ENCODE results near the gene TRIM63.
A peak's percentile ranks its signal among the peaks of the same experiment; 100 is the strongest.

Gene TRIM63

GRCh38 chr1:26016258-26016952 lies 51.0 kb downstream of the TRIM63 start:
- Histone ChIP-seq H3K9ac (ENCODE audit: insufficient read length, low read depth) (no peak overlapping the region), H3K27me3 (ENCODE audit: insufficient read depth, insufficient read length) (peaks cover 13% of the 10 kb centered on the region), H3K4me1 (ENCODE audit: insufficient read depth, insufficient read length) (peaks cover 23% of the 10 kb centered on the region), H3K36me3 (ENCODE audit: insufficient read depth, insufficient read length, low read length) (no peaks in the 10 kb centered on the region), H3K4me3 (ENCODE audit: insufficient read length, low read depth) (no peak overlapping the region), H3K9me3 (ENCODE audit: insufficient read depth, low read length) (no peaks in the 10 kb centered on the region)
- TF ChIP-seq YY1 (IDR thresholded peaks at IDR 0.05; ENCODE audit: insufficient read depth, insufficient read length) (no peak), SUZ12 (IDR thresholded peaks at IDR 0.05; ENCODE audit: extremely low read depth, insufficient read depth, insufficient read length) (no peak), ZNF274 (IDR thresholded peaks at IDR 0.05; ENCODE audit: low read depth, low read length) (no peak)
- DNase-seq (ENCODE audit: low read depth, low spot score) = no peak

DNA sequence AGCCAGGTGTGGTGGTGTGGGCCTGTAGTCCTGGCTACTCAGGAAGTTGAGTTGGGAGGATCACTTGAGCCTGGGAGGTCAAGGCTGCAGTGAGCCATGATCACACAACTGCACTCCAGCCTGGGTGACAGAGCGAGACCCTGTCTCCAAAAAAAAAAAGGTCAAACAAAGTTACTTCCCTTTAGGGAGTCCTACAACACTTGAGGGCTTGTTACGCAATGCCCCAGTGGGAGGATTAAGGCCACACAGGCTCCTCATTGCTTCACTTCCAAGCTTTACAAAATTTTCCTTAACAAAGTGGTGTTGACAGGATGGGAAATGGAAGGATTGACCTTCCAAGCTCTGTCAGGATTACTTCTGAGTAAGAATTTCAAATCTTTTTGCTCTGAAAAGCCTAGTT lies 52.1 kb downstream of the TRIM63 start:
- no peak for TF ChIP-seq SUZ12 (IDR thresholded peaks at IDR 0.05; ENCODE audit: extremely low read depth, insufficient read depth, insufficient read length)
- no peak for TF ChIP-seq ZNF274 (IDR thresholded peaks at IDR 0.05; ENCODE audit: low read depth, low read length)
- TF ChIP-seq YY1 (IDR thresholded peaks at IDR 0.05; ENCODE audit: insufficient read depth, insufficient read length) = no peak
- no peaks in the 10 kb centered on the region for H3K9me3 ChIP-seq (ENCODE audit: insufficient read depth, low read length)
- H3K9ac ChIP-seq (ENCODE audit: insufficient read length, low read depth) = no peak overlapping the region
- DNase-seq (ENCODE audit: low read depth, low spot score) = no peak
- H3K4me3 ChIP-seq (ENCODE audit: insufficient read length, low read depth) = no peak overlapping the region
- peaks cover 17% of the 10 kb centered on the region for H3K4me1 ChIP-seq (ENCODE audit: insufficient read depth, insufficient read length)
- no peaks in the 10 kb centered on the region for H3K36me3 ChIP-seq (ENCODE audit: insufficient read depth, insufficient read length, low read length)
- H3K27me3 ChIP-seq (ENCODE audit: insufficient read depth, insufficient read length) = peaks cover 8% of the 10 kb centered on the region

DNA sequence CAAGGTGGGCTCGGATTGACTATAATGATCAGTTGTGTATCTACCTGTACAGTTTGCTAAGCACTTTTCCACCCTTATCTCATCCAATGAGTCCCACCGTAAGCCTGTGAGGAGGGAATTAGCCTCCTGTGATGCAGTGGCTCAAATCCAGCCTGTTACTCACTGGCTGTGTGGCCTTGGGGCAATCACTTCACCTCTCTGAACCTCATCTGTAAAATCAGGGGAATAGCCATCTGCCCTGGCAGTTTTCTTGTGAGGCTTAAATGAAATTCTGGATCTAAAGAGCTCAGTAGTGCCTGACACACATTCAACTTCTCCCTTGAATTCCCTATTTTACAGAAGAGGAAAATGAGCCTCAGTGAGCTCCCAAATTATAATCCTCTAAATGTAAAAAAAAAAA lies 53.3 kb downstream of the TRIM63 start:
- H3K27me3 ChIP-seq (ENCODE audit: insufficient read depth, insufficient read length) = no peaks in the 10 kb centered on the region
- H3K9me3 ChIP-seq (ENCODE audit: insufficient read depth, low read length) = no peaks in the 10 kb centered on the region
- no peak overlapping the region for H3K4me3 ChIP-seq (ENCODE audit: insufficient read length, low read depth)
- TF ChIP-seq YY1 (IDR thresholded peaks at IDR 0.05; ENCODE audit: insufficient read depth, insufficient read length) (no peak), ZNF274 (IDR thresholded peaks at IDR 0.05; ENCODE audit: low read depth, low read length) (no peak), SUZ12 (IDR thresholded peaks at IDR 0.05; ENCODE audit: extremely low read depth, insufficient read depth, insufficient read length) (no peak)
- H3K4me1 ChIP-seq (ENCODE audit: insufficient read depth, insufficient read length) = peaks cover 17% of the 10 kb centered on the region
- DNase-seq (ENCODE audit: low read depth, low spot score) = no peak
- no peak overlapping the region for H3K9ac ChIP-seq (ENCODE audit: insufficient read length, low read depth)
- H3K36me3 ChIP-seq (ENCODE audit: insufficient read depth, insufficient read length, low read length) = no peaks in the 10 kb centered on the region

- no peaks in the 10 kb centered on the region for H3K27me3 ChIP-seq (ENCODE audit: insufficient read depth, insufficient read length)
- DNase-seq (ENCODE audit: low read depth, low spot score) = no peak
- no peak overlapping the region for H3K9ac ChIP-seq (ENCODE audit: insufficient read length, low read depth)
- H3K36me3 ChIP-seq (ENCODE audit: insufficient read depth, insufficient read length, low read length) = no peaks in the 10 kb centered on the region
- H3K9me3 ChIP-seq (ENCODE audit: insufficient read depth, low read length) = no peaks in the 10 kb centered on the region
- no peak overlapping the region for H3K4me3 ChIP-seq (ENCODE audit: insufficient read length, low read depth)
- TF ChIP-seq ZNF274 (IDR thresholded peaks at IDR 0.05; ENCODE audit: low read depth, low read length) = no peak
- TF ChIP-seq YY1 (IDR thresholded peaks at IDR 0.05; ENCODE audit: insufficient read depth, insufficient read length) = no peak
- no peak for TF ChIP-seq SUZ12 (IDR thresholded peaks at IDR 0.05; ENCODE audit: extremely low read depth, insufficient read depth, insufficient read length)
- H3K4me1 ChIP-seq (ENCODE audit: insufficient read depth, insufficient read length) = peaks cover 17% of the 10 kb centered on the region
Observed at GRCh38 chr1:26012864-26013263, 54.6 kb downstream of the TRIM63 start.

DNA sequence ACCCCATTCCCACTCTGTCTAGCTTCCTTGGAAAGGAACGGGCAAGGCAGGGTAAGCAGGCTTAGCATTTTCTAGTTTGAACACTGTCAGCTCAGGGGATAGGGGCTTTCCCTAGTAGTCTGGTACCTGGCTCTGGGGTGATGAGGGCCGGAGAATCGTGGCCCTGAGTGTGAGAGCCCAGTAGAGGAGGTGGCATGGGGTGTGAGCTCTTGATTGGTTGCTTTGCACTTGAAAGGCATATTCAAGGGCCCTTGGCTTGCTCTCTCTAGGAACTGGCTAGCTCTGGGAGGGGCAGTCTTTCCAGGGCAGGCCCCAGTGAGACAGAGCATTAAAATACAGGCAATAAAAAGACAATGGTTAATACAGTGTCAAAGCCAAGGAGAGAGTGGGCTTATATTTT lies 56.6 kb downstream of the TRIM63 start:
- Histone ChIP-seq H3K36me3 (ENCODE audit: insufficient read depth, insufficient read length, low read length) (no peaks in the 10 kb centered on the region), H3K9me3 (ENCODE audit: insufficient read depth, low read length) (no peaks in the 10 kb centered on the region), H3K4me3 (ENCODE audit: insufficient read length, low read depth) (no peak overlapping the region), H3K27me3 (ENCODE audit: insufficient read depth, insufficient read length) (no peaks in the 10 kb centered on the region), H3K9ac (ENCODE audit: insufficient read length, low read depth) (no peak overlapping the region), H3K4me1 (ENCODE audit: insufficient read depth, insufficient read length) (peaks cover 4% of the 10 kb centered on the region)
- TF ChIP-seq ZNF274 (IDR thresholded peaks at IDR 0.05; ENCODE audit: low read depth, low read length) (no peak), SUZ12 (IDR thresholded peaks at IDR 0.05; ENCODE audit: extremely low read depth, insufficient read depth, insufficient read length) (no peak), YY1 (IDR thresholded peaks at IDR 0.05; ENCODE audit: insufficient read depth, insufficient read length) (no peak)
- DNase-seq (ENCODE audit: low read depth, low spot score) = no peak

DNA sequence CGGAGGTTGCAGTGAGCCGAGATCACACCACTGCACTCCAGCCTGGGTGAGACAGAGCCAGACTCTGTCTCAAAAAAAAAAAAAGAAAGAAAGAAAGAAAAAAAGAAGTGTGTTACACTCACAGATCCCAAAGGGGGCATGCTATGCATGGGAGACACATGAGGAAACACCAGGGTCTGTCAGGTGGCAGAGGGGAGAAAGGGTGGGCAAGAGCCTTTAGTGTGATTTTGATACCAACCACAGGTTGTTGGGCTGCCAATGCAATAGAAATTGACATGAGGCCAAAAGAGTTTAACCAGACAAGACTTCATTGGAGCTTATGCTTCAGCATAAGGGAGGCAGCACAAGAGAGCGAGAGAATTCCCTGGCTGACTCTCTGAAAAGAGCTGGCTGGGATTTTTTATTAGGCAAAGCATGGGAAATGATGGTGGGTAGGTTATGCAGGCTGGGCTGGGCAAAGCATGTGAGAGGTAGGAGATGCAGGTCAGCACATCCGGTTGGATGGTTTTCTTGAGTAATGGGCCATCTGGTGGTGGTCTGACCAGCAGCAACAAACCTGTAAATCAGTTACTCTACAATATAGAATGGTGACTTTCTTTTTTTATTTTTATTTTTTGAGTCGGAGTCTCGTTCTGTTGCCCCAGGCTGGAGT lies 57.5 kb downstream of the TRIM63 start:
- no peak for TF ChIP-seq ZNF274 (IDR thresholded peaks at IDR 0.05; ENCODE audit: low read depth, low read length)
- TF ChIP-seq YY1 (IDR thresholded peaks at IDR 0.05; ENCODE audit: insufficient read depth, insufficient read length) = no peak
- TF ChIP-seq SUZ12 (IDR thresholded peaks at IDR 0.05; ENCODE audit: extremely low read depth, insufficient read depth, insufficient read length) = no peak
- Histone ChIP-seq H3K27me3 (ENCODE audit: insufficient read depth, insufficient read length) (no peaks in the 10 kb centered on the region), H3K36me3 (ENCODE audit: insufficient read depth, insufficient read length, low read length) (no peaks in the 10 kb centered on the region), H3K9ac (ENCODE audit: insufficient read length, low read depth) (no peak overlapping the region), H3K4me3 (ENCODE audit: insufficient read length, low read depth) (no peak overlapping the region), H3K4me1 (ENCODE audit: insufficient read depth, insufficient read length) (peaks cover 4% of the 10 kb centered on the region), H3K9me3 (ENCODE audit: insufficient read depth, low read length) (no peaks in the 10 kb centered on the region)
- DNase-seq (ENCODE audit: low read depth, low spot score) = peak; percentile 62

- no peaks in the 10 kb centered on the region for H3K27me3 ChIP-seq (ENCODE audit: insufficient read depth, insufficient read length)
- no peak overlapping the region for H3K4me3 ChIP-seq (ENCODE audit: insufficient read length, low read depth)
- H3K36me3 ChIP-seq (ENCODE audit: insufficient read depth, insufficient read length, low read length) = no peaks in the 10 kb centered on the region
- H3K9me3 ChIP-seq (ENCODE audit: insufficient read depth, low read length) = no peaks in the 10 kb centered on the region
- peaks cover 4% of the 10 kb centered on the region for H3K4me1 ChIP-seq (ENCODE audit: insufficient read depth, insufficient read length)
- no peak overlapping the region for H3K9ac ChIP-seq (ENCODE audit: insufficient read length, low read depth)
- TF ChIP-seq ZNF274 (IDR thresholded peaks at IDR 0.05; ENCODE audit: low read depth, low read length) (no peak), SUZ12 (IDR thresholded peaks at IDR 0.05; ENCODE audit: extremely low read depth, insufficient read depth, insufficient read length) (no peak), YY1 (IDR thresholded peaks at IDR 0.05; ENCODE audit: insufficient read depth, insufficient read length) (no peak)
- DNase-seq (ENCODE audit: low read depth, low spot score) = no peak
Observed at GRCh38 chr1:26006710-26007109, 60.7 kb downstream of the TRIM63 start.
